Peyer's patch (tissue), 4 donors: Measurements from ENCODE around the gene L3MBTL4.

Experiments
- POLR2A ChIP-seq, 2 donors: fragments of 450-650 bp; IDR thresholded peaks; one replicate each; pipeline ENCODE4 v1.5.1; 2017; ENCODE audit warnings: antibody characterized with exemption in 2 of 2, mild to moderate bottlenecking in 2 of 2, moderate library complexity in 2 of 2
- TF ChIP-seq, protein P1 (sequence below), 6 experiments: fragments of 450-650 bp in 4 of 6; fragments of 200-600 bp in 2 of 6; sonication (generic) in 1 of 6; IDR thresholded peaks; one replicate each; pipeline ENCODE4 v1.5.1; 2017 to 2019; ENCODE audit warnings: antibody characterized with exemption in 6 of 6, mild to moderate bottlenecking in 3 of 6, moderate library complexity in 1 of 6

DNA sequence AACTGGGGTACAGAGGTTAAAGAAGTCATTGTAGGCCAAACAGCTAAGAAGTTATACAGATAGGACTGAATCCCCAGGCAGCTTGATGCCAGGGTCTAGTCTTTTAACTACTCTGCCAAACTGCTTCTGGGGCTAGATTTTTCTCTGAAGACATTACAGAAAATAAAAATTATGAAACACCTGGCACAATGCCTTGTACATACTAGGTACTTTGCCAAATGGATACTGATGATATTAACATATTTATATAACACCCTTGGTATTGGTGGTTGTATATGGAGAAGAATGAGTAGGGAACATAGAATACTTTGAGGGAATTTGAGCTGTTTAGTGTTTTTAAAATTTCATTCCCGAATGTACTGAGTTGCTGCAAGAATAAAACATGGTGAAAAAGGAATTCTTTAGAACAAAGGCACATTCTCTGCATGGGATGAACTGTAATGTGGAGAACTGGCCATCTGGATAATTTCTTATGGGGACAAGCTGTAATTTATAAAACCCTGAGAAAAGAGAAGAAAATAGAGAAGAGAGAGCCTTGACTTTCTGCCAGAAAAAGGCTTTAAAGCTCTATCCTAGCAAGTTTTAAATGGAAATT lies 308.5 kb downstream of the L3MBTL4 start:
- TF ChIP-seq, protein P1, sequence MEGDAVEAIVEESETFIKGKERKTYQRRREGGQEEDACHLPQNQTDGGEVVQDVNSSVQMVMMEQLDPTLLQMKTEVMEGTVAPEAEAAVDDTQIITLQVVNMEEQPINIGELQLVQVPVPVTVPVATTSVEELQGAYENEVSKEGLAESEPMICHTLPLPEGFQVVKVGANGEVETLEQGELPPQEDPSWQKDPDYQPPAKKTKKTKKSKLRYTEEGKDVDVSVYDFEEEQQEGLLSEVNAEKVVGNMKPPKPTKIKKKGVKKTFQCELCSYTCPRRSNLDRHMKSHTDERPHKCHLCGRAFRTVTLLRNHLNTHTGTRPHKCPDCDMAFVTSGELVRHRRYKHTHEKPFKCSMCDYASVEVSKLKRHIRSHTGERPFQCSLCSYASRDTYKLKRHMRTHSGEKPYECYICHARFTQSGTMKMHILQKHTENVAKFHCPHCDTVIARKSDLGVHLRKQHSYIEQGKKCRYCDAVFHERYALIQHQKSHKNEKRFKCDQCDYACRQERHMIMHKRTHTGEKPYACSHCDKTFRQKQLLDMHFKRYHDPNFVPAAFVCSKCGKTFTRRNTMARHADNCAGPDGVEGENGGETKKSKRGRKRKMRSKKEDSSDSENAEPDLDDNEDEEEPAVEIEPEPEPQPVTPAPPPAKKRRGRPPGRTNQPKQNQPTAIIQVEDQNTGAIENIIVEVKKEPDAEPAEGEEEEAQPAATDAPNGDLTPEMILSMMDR (IDR thresholded peaks at IDR 0.05) = no peak
- no peak for TF ChIP-seq POLR2A (IDR thresholded peaks at IDR 0.05)
